CD4-positive, alpha-beta memory T cell (primary cell): ENCODE measurements around the gene SMC3. TPM values are rescaled to one million over a fixed set of nuclear protein-coding genes. Genes with fewer than 3 reads are reported as not detected.
"Not testable (repeated sequence)": the region's sequence is repeated elsewhere in the genome, so short reads cannot be mapped to it uniquely, and the experiment has no call there.

ENCODE experiments used
- CTCF ChIA-PET: fragments of 350-600 bp; sonication (Branson Sonifier 250); formaldehyde crosslinking; loops from one replicate; lab custom pipeline; 2021; ENCODE audit warnings: inconsistent platforms; ENCODE audit not compliant: partially characterized antibody; lab: Charles Lee
- POLR2A ChIA-PET: fragments of 350-600 bp; sonication (Branson Sonifier 250); formaldehyde crosslinking; loops from one replicate; lab custom pipeline; 2021; ENCODE audit not compliant: partially characterized antibody; lab: Charles Lee
- DNase-seq, 5 donors: peaks; one replicate each; pipeline versions ENCODE4 v3.0.0 to v3.0.0-alpha.2; 2020 to 2022; ENCODE audit warnings: mixed read lengths in 1 of 5
- H3K27ac ChIP-seq: one replicate; pipeline ENCODE4 v1.7.0; 2013; ENCODE audit warnings: low read depth, low read length
- H3K27me3 ChIP-seq: 2 replicates; pipeline ENCODE4 v1.7.0; 2013; ENCODE audit warnings: mild to moderate bottlenecking, low read length, moderate library complexity; ENCODE audit not compliant: insufficient read depth
- H3K36me3 ChIP-seq: 2 replicates; pipeline ENCODE4 v1.7.0; 2013; ENCODE audit warnings: mild to moderate bottlenecking, low read length, moderate library complexity; ENCODE audit not compliant: insufficient read depth
- H3K4me1 ChIP-seq: 2 replicates; pipeline ENCODE4 v1.7.0; 2013; ENCODE audit warnings: mild to moderate bottlenecking, low read length, moderate library complexity; ENCODE audit not compliant: insufficient read depth
- H3K4me3 ChIP-seq, 2 donors: one replicate each; pipeline ENCODE4 v1.7.0; 2013; ENCODE audit warnings: low read length in 2 of 2, mild to moderate bottlenecking in 1 of 2
- H3K9me3 ChIP-seq, 2 donors: one replicate each; pipeline ENCODE4 v1.7.0; 2013; ENCODE audit warnings: low read length in 2 of 2, control low read depth in 1 of 2; ENCODE audit not compliant: control insufficient read depth in 1 of 2
- H3K27ac Mint-ChIP-seq, 7 donors: one replicate each; pipeline ENCODE4 v1.8.0; 2020 to 2021; ENCODE audit warnings: mixed read lengths in 7 of 7, mild to moderate bottlenecking in 6 of 7, inconsistent platforms in 3 of 7, moderate library complexity in 3 of 7
- H3K27me3 Mint-ChIP-seq, 2 donors: one replicate each; pipeline ENCODE4 v1.8.0; 2020 to 2021; ENCODE audit warnings: mixed read lengths in 2 of 2
- H3K36me3 Mint-ChIP-seq, 2 donors: one replicate each; pipeline ENCODE4 v1.8.0; 2020 to 2021; ENCODE audit warnings: mixed read lengths in 2 of 2, inconsistent platforms in 1 of 2, mild to moderate bottlenecking in 1 of 2
- H3K4me1 Mint-ChIP-seq, 4 donors: one replicate each; pipeline ENCODE4 v1.8.0; 2020 to 2021; ENCODE audit warnings: mixed read lengths in 4 of 4, mild to moderate bottlenecking in 1 of 4
- H3K4me3 Mint-ChIP-seq, 8 donors: one replicate each; pipeline ENCODE4 v1.8.0; 2020 to 2021; ENCODE audit warnings: mixed read lengths in 8 of 8, mild to moderate bottlenecking in 7 of 8, moderate library complexity in 6 of 8, inconsistent platforms in 3 of 8
- H3K9me3 Mint-ChIP-seq, 8 donors: one replicate each; pipeline ENCODE4 v1.8.0; 2020 to 2021; ENCODE audit warnings: mixed read lengths in 8 of 8, mild to moderate bottlenecking in 5 of 8, inconsistent platforms in 3 of 8, moderate library complexity in 1 of 8
- intact Hi-C: fragments of 100-400 bp; cut with micrococcal nuclease; formaldehyde crosslinking; loops from one replicate; pipeline ENCODE4 v1.15.1; 2023
- polyA plus RNA-seq, 2 donors: library from polyadenylated mRNA; unstranded; fragments of 300-500 nt; fragmentation: Illumina TruSeq; gene quantifications; one replicate each; pipeline ENCODE4 v1.2.3, GENCODE V29; 2021
- total RNA-seq, 2 experiments: library from RNA; stranded (reverse); gene quantifications; one replicate each; pipeline ENCODE4 v1.2.3, GENCODE V29; 2021

Gene SMC3
- total and polyA plus RNA-seq, 4 experiments from 2014 or later: 43.8 to 96.1 (median 56.4) TPM

DNA sequence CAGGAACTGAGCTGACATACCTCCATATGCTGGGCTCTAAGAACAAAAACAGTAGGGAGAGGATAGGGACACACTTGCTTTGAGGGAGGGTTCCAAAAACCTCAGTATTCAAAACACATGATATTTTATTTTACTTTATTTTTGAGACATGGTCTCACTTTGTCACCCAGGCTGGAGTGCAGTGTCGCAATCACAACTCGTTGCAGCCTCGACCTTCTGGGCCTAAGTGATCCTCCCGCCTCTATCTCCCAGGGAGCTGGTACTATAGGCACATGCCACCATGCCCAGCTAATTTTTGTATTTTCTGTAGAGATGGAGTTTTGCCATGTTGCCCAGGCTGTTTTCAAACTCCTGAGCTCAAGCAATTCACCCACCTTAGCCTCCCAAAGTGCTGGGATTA, 34.9 kb upstream of the SMC3 start:
- H3K9me3 Mint-ChIP-seq, H3K4me3 Mint-ChIP-seq, H3K4me3 ChIP-seq, H3K27me3 Mint-ChIP-seq, POLR2A ChIA-PET, DNase-seq, H3K27ac ChIP-seq, H3K9me3 ChIP-seq, intact Hi-C loops, H3K27me3 ChIP-seq, H3K36me3 ChIP-seq, H3K27ac Mint-ChIP-seq, H3K36me3 Mint-ChIP-seq: not testable (repeated sequence)
- H3K4me1 Mint-ChIP-seq: peaks cover 29 to 47% (median 36%) of the 10 kb centered on the region in 4 donors
- peaks cover 38% of the 10 kb centered on the region for H3K4me1 ChIP-seq
- CTCF ChIA-PET: interaction anchor here (1.4 to 2.6 kb wide), 4 partner anchors 34 to 222 kb away, joined by 4 to 7 read pairs (median 5); no protein-coding TSS in a partner anchor

DNA sequence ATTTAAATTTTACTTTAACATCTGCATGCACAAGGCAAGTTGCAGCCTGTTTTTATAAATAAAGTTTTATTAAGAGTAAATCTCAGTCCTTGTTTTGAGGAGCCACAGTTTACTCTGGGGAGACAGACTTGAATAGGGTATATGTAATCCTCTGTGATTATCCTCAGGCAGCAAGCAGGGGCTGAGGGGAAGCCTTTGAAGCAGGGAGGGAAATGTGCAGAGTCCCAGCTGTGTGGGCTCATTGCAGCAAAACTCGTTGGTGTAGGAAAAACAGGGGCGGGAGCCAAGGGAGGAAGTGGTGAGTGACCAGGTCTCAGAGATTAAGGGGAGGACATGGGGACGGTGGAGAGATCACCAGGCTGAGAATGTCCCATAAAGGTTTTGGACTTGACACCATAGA, 34.3 kb upstream of the SMC3 start:
- CTCF ChIA-PET: interaction anchor here (1.4 to 2.6 kb wide), 3 partner anchors 179 to 223 kb away, joined by 4 to 7 read pairs (median 4); no protein-coding TSS in a partner anchor
- H3K9me3 ChIP-seq: no peaks in the 10 kb centered on the region
- peak overlapping the region in 2 of 7 donors; percentile 43 to 60 for H3K27ac Mint-ChIP-seq
- H3K4me1 ChIP-seq: peaks cover 37% of the 10 kb centered on the region
- no peaks in the 10 kb centered on the region for H3K36me3 ChIP-seq
- POLR2A ChIA-PET: no interaction called here
- H3K4me3 Mint-ChIP-seq: no peak overlapping the region
- H3K27me3 Mint-ChIP-seq: no peaks in the 10 kb centered on the region
- H3K27me3 ChIP-seq: no peaks in the 10 kb centered on the region
- H3K27ac ChIP-seq: no peak overlapping the region
- H3K36me3 Mint-ChIP-seq: no peaks in the 10 kb centered on the region
- H3K4me1 Mint-ChIP-seq: peaks cover 28 to 45% (median 32%) of the 10 kb centered on the region in 4 donors
- H3K9me3 Mint-ChIP-seq: no peaks in the 10 kb centered on the region
- no peak for DNase-seq
- intact Hi-C loops: no loop called here
- H3K4me3 ChIP-seq: no peak overlapping the region

DNA sequence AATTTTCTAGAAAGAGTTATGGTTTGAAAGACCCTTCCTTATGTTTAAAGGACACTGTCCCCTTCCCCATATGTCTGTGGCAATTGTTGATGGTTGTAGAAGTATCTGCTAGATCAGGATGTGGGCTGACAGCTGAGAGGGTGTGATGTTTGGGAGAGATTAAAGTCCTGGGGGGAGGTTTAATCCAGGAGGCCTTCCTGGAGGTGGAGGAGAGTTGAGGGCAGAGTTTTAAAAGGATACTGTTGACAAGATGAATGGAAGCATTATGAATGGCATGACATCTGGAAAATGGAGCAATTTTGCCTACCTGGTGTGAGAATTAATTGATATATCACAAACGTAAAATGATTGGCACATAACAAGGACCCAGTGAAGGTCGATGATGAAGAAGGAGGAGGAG, 32.9 kb upstream of the SMC3 start:
- ChIA-PET CTCF (interaction anchor here (0.7 to 2.5 kb wide), 7 partner anchors 27 to 229 kb away, joined by 3 to 12 read pairs (median 4); no protein-coding TSS in a partner anchor), POLR2A (interaction anchor here (1.7 kb wide), 1 partner anchor 229 kb away, joined by 4 read pairs; no protein-coding TSS in a partner anchor)
- Mint-ChIP-seq H3K4me1 (peaks cover 19 to 31% (median 20%) of the 10 kb centered on the region in 4 donors), H3K4me3 (no peak overlapping the region), H3K36me3 (no peaks in the 10 kb centered on the region), H3K27me3 (no peaks in the 10 kb centered on the region), H3K9me3 (no peaks in the 10 kb centered on the region), H3K27ac (peak overlapping the region in 3 of 7 donors; percentile 5 to 65 (median 14))
- no peak for DNase-seq
- intact Hi-C loops: no loop called here
- Histone ChIP-seq H3K36me3 (no peaks in the 10 kb centered on the region), H3K27ac (no peak overlapping the region), H3K4me3 (no peak overlapping the region), H3K27me3 (no peaks in the 10 kb centered on the region), H3K9me3 (no peaks in the 10 kb centered on the region), H3K4me1 (peaks cover 23% of the 10 kb centered on the region)

DNA sequence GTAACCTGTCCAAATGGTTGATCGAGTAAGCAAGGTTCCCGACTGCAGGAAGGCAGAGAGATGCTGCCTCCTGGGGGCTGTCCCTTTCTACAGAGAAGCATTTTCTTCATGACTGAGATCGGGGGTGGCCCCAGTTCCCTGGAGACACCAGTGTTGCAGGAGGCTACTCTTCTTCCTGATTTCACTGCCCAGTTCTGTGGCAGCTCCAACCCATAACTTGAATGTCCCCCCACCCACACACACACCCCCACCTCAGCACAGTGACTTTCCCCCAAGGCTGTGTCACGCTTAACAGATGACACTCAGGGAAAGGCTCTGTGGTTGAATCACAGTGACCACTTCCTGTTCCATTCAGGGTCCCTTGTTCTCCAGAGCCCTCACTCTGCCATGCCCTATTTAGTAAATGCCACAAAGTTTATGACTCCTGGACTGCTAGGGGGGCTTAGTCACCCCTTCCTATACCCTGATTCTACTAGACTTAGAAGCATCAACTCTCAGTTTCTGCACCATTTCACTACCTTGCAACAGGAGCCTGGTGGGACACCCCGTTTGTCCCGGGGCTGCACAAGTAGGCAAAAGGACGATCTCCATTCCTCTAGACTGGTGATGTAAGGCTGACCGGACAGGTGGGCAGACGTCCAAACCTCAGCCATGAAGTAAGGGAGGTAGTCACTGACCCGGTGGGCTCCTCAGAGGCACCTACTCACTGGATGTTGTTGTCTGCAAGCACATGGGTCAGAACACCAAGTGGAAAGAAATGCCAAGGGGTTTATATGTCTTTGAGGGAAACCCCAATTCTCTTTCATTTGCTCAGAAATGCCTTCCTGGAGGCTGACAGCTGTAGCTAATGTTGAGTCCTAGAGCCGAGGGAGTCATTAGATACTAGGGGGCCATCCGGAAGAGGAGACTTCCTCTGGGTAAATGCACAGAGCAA, 31.3 kb upstream of the SMC3 start:
- Mint-ChIP-seq H3K36me3 (no peaks in the 10 kb centered on the region), H3K27ac (peak overlapping the region in 6 of 7 donors; percentile 8 to 85 (median 60)), H3K9me3 (no peaks in the 10 kb centered on the region), H3K4me1 (peaks cover 13 to 19% (median 16%) of the 10 kb centered on the region in 4 donors), H3K27me3 (no peaks in the 10 kb centered on the region), H3K4me3 (peak overlapping the region in 6 of 8 donors; percentile 23 to 72 (median 60))
- Histone ChIP-seq H3K36me3 (no peaks in the 10 kb centered on the region), H3K27ac (no peak overlapping the region), H3K4me3 (no peak overlapping the region), H3K27me3 (no peaks in the 10 kb centered on the region), H3K4me1 (peaks cover 12% of the 10 kb centered on the region), H3K9me3 (no peaks in the 10 kb centered on the region)
- intact Hi-C loops: loop anchor here (1.0 to 2.0 kb wide), 4 partner anchors 33 to 225 kb away; no protein-coding TSS in a partner anchor
- CTCF ChIA-PET: interaction anchor here (1.1 to 2.5 kb wide), 5 partner anchors 11 to 211 kb away, joined by 3 to 12 read pairs (median 5); no protein-coding TSS in a partner anchor
- DNase-seq: peak; percentile 32 to 82 (median 48)
- POLR2A ChIA-PET: interaction anchor here (0.7 to 1.7 kb wide), 3 partner anchors 33 to 230 kb away, joined by 3 to 4 read pairs (median 3); no protein-coding TSS in a partner anchor

GRCh38 chr10:110539091-110539490, 28.4 kb upstream of the SMC3 start:
- Histone ChIP-seq H3K4me1 (peaks cover 12% of the 10 kb centered on the region), H3K27ac (no peak overlapping the region), H3K36me3 (no peaks in the 10 kb centered on the region), H3K27me3 (no peaks in the 10 kb centered on the region), H3K4me3 (no peak overlapping the region), H3K9me3 (no peaks in the 10 kb centered on the region)
- intact Hi-C loops: no loop called here
- Mint-ChIP-seq H3K4me3 (no peak overlapping the region), H3K4me1 (peaks cover 13 to 18% (median 16%) of the 10 kb centered on the region in 4 donors), H3K27ac (no peak overlapping the region), H3K27me3 (no peaks in the 10 kb centered on the region), H3K36me3 (no peaks in the 10 kb centered on the region), H3K9me3 (no peaks in the 10 kb centered on the region)
- DNase-seq: no peak
- CTCF ChIA-PET: interaction anchor here (1.2 to 2.4 kb wide), 5 partner anchors 8 to 229 kb away, joined by 3 to 9 read pairs (median 5); no protein-coding TSS in a partner anchor
- POLR2A ChIA-PET: interaction anchor here (1.5 to 1.7 kb wide), 3 partner anchors 42 to 234 kb away, joined by 3 to 4 read pairs (median 3); partner anchors contain the start of gene DUSP5

- Mint-ChIP-seq H3K9me3 (no peaks in the 10 kb centered on the region), H3K4me3 (no peak overlapping the region), H3K36me3 (no peaks in the 10 kb centered on the region), H3K27me3 (no peaks in the 10 kb centered on the region), H3K27ac (peak overlapping the region in 1 of 7 donors; percentile 53), H3K4me1 (peaks cover 10 to 13% (median 12%) of the 10 kb centered on the region in 4 donors)
- Histone ChIP-seq H3K27me3 (no peaks in the 10 kb centered on the region), H3K36me3 (no peaks in the 10 kb centered on the region), H3K27ac (no peak overlapping the region), H3K4me3 (no peak overlapping the region), H3K9me3 (no peaks in the 10 kb centered on the region), H3K4me1 (peaks cover 12% of the 10 kb centered on the region)
- ChIA-PET POLR2A (interaction anchor here (1.5 to 1.7 kb wide), 2 partner anchors 43 to 235 kb away, joined by 3 to 4 read pairs; partner anchors contain the start of gene DUSP5), CTCF (interaction anchor here (1.1 to 1.6 kb wide), 7 partner anchors 8 to 234 kb away, joined by 3 to 6 read pairs (median 4); no protein-coding TSS in a partner anchor)
- no peak for DNase-seq
- intact Hi-C loops: no loop called here
Observed at GRCh38 chr10:110540031-110540430, 27.5 kb upstream of the SMC3 start.
